Measurements from ENCODE around the gene SLC5A1. TPM values are rescaled to one million over a fixed set of nuclear protein-coding genes. Genes with fewer than 3 reads are reported as not detected.

SLC5A1 gene
- total RNA-seq, 2 donors from 2014 or later = 60.5 to 81.5 TPM

Other genes with a start within 250 kb of the SLC5A1 start
- 100 to 1,000 TPM in 1 of 2 donors, 10 to 100 TPM in 1; 68.1 to 119 TPM for gene YWHAH, start 98.7 kb upstream of the SLC5A1 start, total RNA-seq
- gene C22orf42, start 116.0 kb downstream of the SLC5A1 start, total RNA-seq = not detected
- gene RFPL2, start 161.8 kb downstream of the SLC5A1 start, total RNA-seq = under 1 TPM in 1 of 2 donors, not detected in 1; 0.12 TPM
- gene SLC5A4, start 212.1 kb downstream of the SLC5A1 start, total RNA-seq = under 1 TPM in 1 of 2 donors, not detected in 1; 0.31 TPM